Keratinocyte (primary cell): ENCODE measurements around the gene MLLT3. TPM values are rescaled to one million over a fixed set of nuclear protein-coding genes. Genes with fewer than 3 reads are reported as not detected.

Experiments
- DNase-seq: peaks from one replicate; pipeline ENCODE4 v3.0.0-alpha.2; 2011; ENCODE audit warnings: low read depth, missing footprints, low spot score
- FAIRE-seq: peaks from 2 replicates; lab custom pipeline; 2011; peaks lifted over from hg19 to GRCh38; lab: Jason Lieb, UNC
- H2AFZ ChIP-seq: 2 replicates; pipeline ENCODE4 v1.6.0; 2012; ENCODE audit warnings: low read length, control low read depth, inconsistent platforms; ENCODE audit not compliant: control insufficient read depth
- H3K27ac ChIP-seq: 2 replicates; pipeline ENCODE4 v1.5.1; 2011; ENCODE audit warnings: low read length; ENCODE audit not compliant: control insufficient read depth, insufficient read depth
- H3K27me3 ChIP-seq: 3 replicates; pipeline ENCODE4 v1.6.0; 2011; ENCODE audit warnings: low read length; ENCODE audit not compliant: control insufficient read depth, insufficient read depth; ENCODE audit errors: extremely low read depth
- H3K36me3 ChIP-seq, 2 experiments: 2 replicates in 1 of 2; 3 replicates in 1 of 2; pipeline ENCODE4 v1.5.1; 2011; ENCODE audit warnings: low read length in 2 of 2, mild to moderate bottlenecking in 1 of 2; ENCODE audit not compliant: control insufficient read depth in 2 of 2, insufficient read depth in 2 of 2; ENCODE audit errors: extremely low read depth in 1 of 2
- H3K4me1 ChIP-seq: 3 replicates; pipeline ENCODE4 v1.5.1; 2011; ENCODE audit warnings: low read length; ENCODE audit not compliant: control insufficient read depth, insufficient read depth; ENCODE audit errors: extremely low read depth
- H3K4me2 ChIP-seq: 3 replicates; pipeline ENCODE4 v1.6.0; 2011; ENCODE audit warnings: low read depth, low read length; ENCODE audit not compliant: control insufficient read depth, insufficient read depth; ENCODE audit errors: extremely low read depth
- H3K4me3 ChIP-seq, 3 experiments: fragments of 200-600 bp in 1 of 3; sonication (generic) in 1 of 3; 2 replicates in 2 of 3; 3 replicates in 1 of 3; pipeline ENCODE4 v1.5.1; 2011 to 2016; ENCODE audit warnings: low read length in 3 of 3, mild to moderate bottlenecking in 3 of 3, control low read depth in 2 of 3, inconsistent platforms in 1 of 3, low read depth in 1 of 3, mixed read lengths in 1 of 3, mixed run types in 1 of 3, moderate library complexity in 1 of 3; ENCODE audit not compliant: control insufficient read depth in 2 of 3, insufficient read depth in 2 of 3; ENCODE audit errors: extremely low read depth in 1 of 3
- H3K79me2 ChIP-seq: 2 replicates; pipeline ENCODE4 v1.6.0; 2012; ENCODE audit warnings: low read length; ENCODE audit not compliant: control insufficient read depth, insufficient read depth
- H3K9ac ChIP-seq: 3 replicates; pipeline ENCODE4 v1.6.0; 2011; ENCODE audit warnings: low read length; ENCODE audit not compliant: control insufficient read depth, insufficient read depth; ENCODE audit errors: extremely low read depth
- H3K9me1 ChIP-seq: 3 replicates; pipeline ENCODE4 v1.6.0; 2011; ENCODE audit warnings: low read length; ENCODE audit not compliant: control insufficient read depth, insufficient read depth; ENCODE audit errors: extremely low read depth
- H3K9me3 ChIP-seq: 2 replicates; pipeline ENCODE4 v1.5.1; 2012; ENCODE audit warnings: low read depth, low read length; ENCODE audit not compliant: control insufficient read depth
- H4K20me1 ChIP-seq: 3 replicates; pipeline ENCODE4 v1.6.0; 2011; ENCODE audit warnings: low read length; ENCODE audit not compliant: control insufficient read depth, insufficient read depth; ENCODE audit errors: extremely low read depth
- CTCF ChIP-seq, 3 experiments: IDR thresholded peaks in 1 of 3; conservative IDR thresholded peaks in 1 of 3; optimal IDR thresholded peaks in 1 of 3; 2 replicates in 2 of 3; 3 replicates in 1 of 3; pipeline versions ENCODE3 to v1.5.1; 2011; ENCODE audit warnings: low read length in 3 of 3, mild to moderate bottlenecking in 3 of 3, moderate library complexity in 2 of 3, control low read depth in 1 of 3, inconsistent platforms in 1 of 3; ENCODE audit not compliant: insufficient read depth in 2 of 3; ENCODE audit errors: extremely low read depth in 1 of 3
- EZH2 ChIP-seq: IDR thresholded peaks from one replicate; pipeline ENCODE4 v1.6.1; 2012; ENCODE audit warnings: inconsistent platforms, mild to moderate bottlenecking, low read length, moderate library complexity
- dilution Hi-C: fragments of 300-500 bp; cut with MboI; formaldehyde crosslinking; loops from one replicate; pipeline ENCODE4 v1.7.0; 2020; ENCODE audit warnings: low sequenced_read_pairs; ENCODE audit not compliant: extremely low pct_ligation_motif_present
- polyA plus RNA-seq, 5 experiments: library from polyadenylated mRNA; depleted of rRNA in 3 of 5; stranded (reverse) in 3 of 5; stranded (forward) in 1 of 5; unstranded in 1 of 5; fragments of >200 nt; gene quantifications; 1 replicate in 1 of 5; 2 replicates in 3 of 5; 3 replicates in 1 of 5; pipeline versions ENCODE4 v1.2.1 to v1.2.3, GENCODE V29; 2011 to 2012; ENCODE audit warnings: missing spikeins in 2 of 5, low read depth in 1 of 5, low replicate concordance in 1 of 5

Gene MLLT3
- polyA plus RNA-seq, 1 donor (not counting 4 experiments of a cell fraction or from before 2014, with no cell fraction given) = 17.0 TPM

GRCh38 chr9:20297646-20298084 lies 324.6 kb downstream of the MLLT3 start:
- Histone ChIP-seq H3K9me3 (no peaks in the 10 kb centered on the region), H3K79me2 (no peaks in the 10 kb centered on the region), H3K4me2 (peak overlapping the region; percentile 45), H2AFZ (peak overlapping the region; percentile 72), H4K20me1 (no peaks in the 10 kb centered on the region), H3K4me1 (peaks cover 11% of the 10 kb centered on the region), H3K27ac (no peak overlapping the region), H3K9me1 (no peaks in the 10 kb centered on the region), H3K27me3 (no peaks in the 10 kb centered on the region), H3K9ac (no peak overlapping the region), H3K36me3 (no peaks in the 10 kb centered on the region), H3K4me3 (no peak overlapping the region)
- TF ChIP-seq CTCF (optimal IDR thresholded peaks at IDR 0.05 in 1 of 3, IDR thresholded peaks at IDR 0.05 in 1 of 3, conservative IDR thresholded peaks at IDR 0.05 in 1 of 3; ENCODE audit: extremely low read depth in 1 of 3, insufficient read depth in 2 of 3, low read length in 3 of 3) = no peak
- TF ChIP-seq EZH2 = no peak
- FAIRE-seq (peak; percentile 56), DNase-seq (no peak)
- dilution Hi-C loops = no loop called here

- Histone ChIP-seq H3K4me3 (no peak overlapping the region), H3K4me2 (no peak overlapping the region), H3K27me3 (no peaks in the 10 kb centered on the region), H3K9me1 (no peaks in the 10 kb centered on the region), H3K79me2 (no peaks in the 10 kb centered on the region), H4K20me1 (no peaks in the 10 kb centered on the region), H3K9ac (no peak overlapping the region), H3K9me3 (no peaks in the 10 kb centered on the region), H3K36me3 (no peaks in the 10 kb centered on the region), H2AFZ (no peak overlapping the region), H3K4me1 (peaks cover 11% of the 10 kb centered on the region), H3K27ac (no peak overlapping the region)
- dilution Hi-C loops = no loop called here
- no peak for TF ChIP-seq EZH2
- TF ChIP-seq CTCF (optimal IDR thresholded peaks at IDR 0.05 in 1 of 3, IDR thresholded peaks at IDR 0.05 in 1 of 3, conservative IDR thresholded peaks at IDR 0.05 in 1 of 3; ENCODE audit: extremely low read depth in 1 of 3, insufficient read depth in 2 of 3, low read length in 3 of 3) = no peak
- DNase-seq (no peak), FAIRE-seq (no peak)
These were observed 326.7 kb downstream of the MLLT3 start for GRCh38 chr9:20295555-20295954.
